Left ventricle myocardium inferior (tissue), 1 donor: Measurements from ENCODE around the gene SRPX. TPM values are rescaled to one million over a fixed set of nuclear protein-coding genes. Genes with fewer than 3 reads are reported as not detected.

ENCODE experiments used
- DNase-seq: peaks from one replicate; pipeline ENCODE4 v3.0.0-alpha.2; 2020
- H3K27ac ChIP-seq: fragments of 200-600 bp; replicated peaks from 2 replicates; pipeline ENCODE4 v1.8.0; 2021
- H3K27me3 ChIP-seq: fragments of 200-600 bp; 2 replicates; pipeline ENCODE4 v1.8.0; 2021; ENCODE audit warnings: low read depth
- H3K36me3 ChIP-seq: fragments of 200-600 bp; 2 replicates; pipeline ENCODE4 v1.8.0; 2021
- H3K4me1 ChIP-seq: fragments of 200-600 bp; 2 replicates; pipeline ENCODE4 v1.8.0; 2021
- H3K4me3 ChIP-seq: fragments of 200-600 bp; 2 replicates; pipeline ENCODE4 v1.8.0; 2021; ENCODE audit warnings: mild to moderate bottlenecking, moderate library complexity
- H3K9me3 ChIP-seq: fragments of 200-600 bp; replicated peaks from 2 replicates; pipeline ENCODE4 v1.8.0; 2021
- CTCF ChIP-seq: fragments of 200-600 bp; IDR thresholded peaks from 2 replicates; pipeline ENCODE4 v1.8.0; 2021; ENCODE audit warnings: antibody characterized with exemption, mild to moderate bottlenecking, borderline replicate concordance
- intact Hi-C: fragments of 100-400 bp; cut with micrococcal nuclease; formaldehyde crosslinking; loops from one replicate; pipeline ENCODE4 v1.11.0; 2022
- total RNA-seq: library from RNA; stranded (reverse); fragmentation: NEBNext Ultra II Directional; extraction: Animal tissue kit (Norgen Biotek cat#: 25700); gene quantifications from one replicate; pipeline ENCODE4 v1.2.1, GENCODE V29; 2021
- donor health status: DM: no; HTN: yes; CAD: no; lungs with severe emphysema.

The SRPX gene
- total RNA-seq, 1 donor from 2014 or later: 55.9 TPM

- Histone ChIP-seq H3K27ac (no peak overlapping the region), H3K9me3 (no peaks in the 10 kb centered on the region), H3K27me3 (no peaks in the 10 kb centered on the region), H3K36me3 (no peaks in the 10 kb centered on the region), H3K4me3 (no peak overlapping the region), H3K4me1 (no peaks in the 10 kb centered on the region)
- no peak for TF ChIP-seq CTCF
- intact Hi-C loops: no loop called here
- no peak for DNase-seq
Measured at GRCh38 chrX:38181357-38181756, 39.3 kb downstream of the SRPX start.

GRCh38 chrX:38178396-38178795 is 42.3 kb downstream of the SRPX start:
- no peak overlapping the region for H3K27ac ChIP-seq
- no peak overlapping the region for H3K4me3 ChIP-seq
- H3K9me3 ChIP-seq: no peaks in the 10 kb centered on the region
- no peak for TF ChIP-seq CTCF
- intact Hi-C loops: no loop called here
- H3K36me3 ChIP-seq: no peaks in the 10 kb centered on the region
- no peaks in the 10 kb centered on the region for H3K27me3 ChIP-seq
- no peaks in the 10 kb centered on the region for H3K4me1 ChIP-seq
- no peak for DNase-seq

- no peak overlapping the region for H3K27ac ChIP-seq
- intact Hi-C loops: no loop called here
- H3K27me3 ChIP-seq: no peaks in the 10 kb centered on the region
- peak; percentile 37 for TF ChIP-seq CTCF
- no peak for DNase-seq
- H3K36me3 ChIP-seq: no peaks in the 10 kb centered on the region
- H3K9me3 ChIP-seq: no peaks in the 10 kb centered on the region
- no peak overlapping the region for H3K4me3 ChIP-seq
- no peaks in the 10 kb centered on the region for H3K4me1 ChIP-seq
Measured at GRCh38 chrX:38175139-38175538, 45.5 kb downstream of the SRPX start.

GRCh38 chrX:38172596-38172995 is 48.1 kb downstream of the SRPX start:
- intact Hi-C loops: no loop called here
- H3K27me3 ChIP-seq: no peaks in the 10 kb centered on the region
- no peak overlapping the region for H3K27ac ChIP-seq
- H3K4me1 ChIP-seq: no peaks in the 10 kb centered on the region
- TF ChIP-seq CTCF: no peak
- H3K36me3 ChIP-seq: no peaks in the 10 kb centered on the region
- no peak overlapping the region for H3K4me3 ChIP-seq
- DNase-seq: no peak
- H3K9me3 ChIP-seq: no peaks in the 10 kb centered on the region

- H3K36me3 ChIP-seq: no peaks in the 10 kb centered on the region
- H3K27me3 ChIP-seq: no peaks in the 10 kb centered on the region
- no peaks in the 10 kb centered on the region for H3K9me3 ChIP-seq
- DNase-seq: no peak
- intact Hi-C loops: no loop called here
- no peak overlapping the region for H3K27ac ChIP-seq
- H3K4me3 ChIP-seq: no peak overlapping the region
- no peaks in the 10 kb centered on the region for H3K4me1 ChIP-seq
- no peak for TF ChIP-seq CTCF
Measured at GRCh38 chrX:38170556-38170955, 50.1 kb downstream of the SRPX start.
